SK-N-SH (cell line): ENCODE measurements around the gene TMEM147. TPM values are rescaled to one million over a fixed set of nuclear protein-coding genes. Genes with fewer than 3 reads are reported as not detected.

Experiments used
- CTCF ChIA-PET: fragments of 300-600, 350-600 bp; formaldehyde crosslinking; extraction: SDS; loops from one replicate; lab custom pipeline; 2021; lab: Yijun Ruan, JAX
- POLR2A ChIA-PET: fragments of 350-600 bp; sonication (Branson Sonifier 250); formaldehyde crosslinking; extraction: SDS; loops from one replicate; lab custom pipeline; 2020; ENCODE audit warnings: antibody characterized with exemption, inconsistent platforms; lab: Yijun Ruan, JAX
- DNase-seq: peaks from one replicate; pipeline ENCODE4 v3.0.0; 2012
- H2AFZ ChIP-seq: fragments of 200-600 bp; sonication (generic); 2 replicates; pipeline ENCODE4 v1.8.1; 2016; ENCODE audit warnings: antibody characterized with exemption, mild to moderate bottlenecking, low read depth
- H3F3A ChIP-seq: fragments of 200-600 bp; sonication (generic); replicated peaks from 2 replicates; pipeline ENCODE3; 2016; ENCODE audit warnings: antibody characterized with exemption, mild to moderate bottlenecking; ENCODE audit not compliant: insufficient read depth
- H3K27ac ChIP-seq, 2 experiments: fragments of 200-500 bp in 1 of 2; fragments of 200-600 bp in 1 of 2; sonication (Bioruptor generic) in 1 of 2; sonication (generic), shearing (Covaris generic) in 1 of 2; 2 replicates each; pipeline versions ENCODE4 v1.5.1 to v1.6.1; 2014 to 2016; ENCODE audit warnings: low read depth in 2 of 2, inconsistent platforms in 1 of 2, low read length in 1 of 2, mild to moderate bottlenecking in 1 of 2, mixed read lengths in 1 of 2
- H3K27me3 ChIP-seq: fragments of 200-600 bp; sonication (generic), shearing (Covaris generic); 2 replicates; pipeline ENCODE4 v1.6.1; 2016; ENCODE audit warnings: mixed run types; ENCODE audit not compliant: insufficient read depth
- H3K36me3 ChIP-seq, 2 experiments: fragments of 200-500 bp in 1 of 2; fragments of 200-600 bp in 1 of 2; sonication (Bioruptor generic) in 1 of 2; sonication (generic) in 1 of 2; replicated peaks in 1 of 2; 2 replicates each; pipeline versions ENCODE3 to v1.5.1; 2014 to 2016; ENCODE audit warnings: low read length in 1 of 2, mild to moderate bottlenecking in 1 of 2; ENCODE audit not compliant: insufficient read depth in 2 of 2, control insufficient read depth in 1 of 2
- H3K4me1 ChIP-seq, 2 experiments: fragments of 200-500 bp in 1 of 2; fragments of 200-600 bp in 1 of 2; sonication (Bioruptor generic) in 1 of 2; sonication (generic), shearing (Covaris generic) in 1 of 2; 2 replicates each; pipeline versions ENCODE4 v1.5.1 to v1.6.1; 2014 to 2016; ENCODE audit warnings: low read depth in 1 of 2, low read length in 1 of 2, mixed run types in 1 of 2; ENCODE audit not compliant: insufficient read depth in 2 of 2, control insufficient read depth in 1 of 2
- H3K4me2 ChIP-seq: fragments of 200-600 bp; sonication (generic), shearing (Covaris generic); 2 replicates; pipeline ENCODE4 v1.6.1; 2017; ENCODE audit warnings: mixed run types
- H3K4me3 ChIP-seq, 2 experiments: fragments of 200-500 bp in 1 of 2; fragments of 200-600 bp in 1 of 2; sonication (Bioruptor generic) in 1 of 2; sonication (generic), shearing (Covaris generic) in 1 of 2; 2 replicates each; pipeline versions ENCODE4 v1.5.1 to v1.8.1; 2014 to 2016; ENCODE audit warnings: low read depth in 2 of 2, inconsistent platforms in 1 of 2, low read length in 1 of 2, mild to moderate bottlenecking in 1 of 2, mixed read lengths in 1 of 2, moderate library complexity in 1 of 2
- H3K79me2 ChIP-seq: fragments of 200-600 bp; sonication (generic); 2 replicates; pipeline ENCODE4 v1.8.1; 2017; ENCODE audit warnings: mild to moderate bottlenecking; ENCODE audit not compliant: insufficient read depth
- H3K9ac ChIP-seq: fragments of 200-600 bp; sonication (generic); 2 replicates; pipeline ENCODE4 v1.6.1; 2017; ENCODE audit warnings: mixed run types
- H3K9me2 ChIP-seq: fragments of 200-600 bp; sonication (generic); 2 replicates; pipeline ENCODE4 v1.6.1; 2017; ENCODE audit warnings: mixed run types
- H3K9me3 ChIP-seq: fragments of 200-600 bp; sonication (generic); 2 replicates; pipeline ENCODE4 v1.6.1; 2017; ENCODE audit warnings: mixed run types, mild to moderate bottlenecking, moderate library complexity
- H4K20me1 ChIP-seq: fragments of 200-600 bp; sonication (generic); 2 replicates; pipeline ENCODE4 v1.6.1; 2017; ENCODE audit warnings: mild to moderate bottlenecking, mixed run types; ENCODE audit not compliant: insufficient read depth
- EZH2phosphoT487 ChIP-seq: fragments of 200-600 bp; sonication (generic); IDR thresholded peaks from 2 replicates; pipeline ENCODE4 v1.6.1; 2017; ENCODE audit warnings: low read depth, mixed run types, mild to moderate bottlenecking, antibody characterized with exemption, moderate library complexity, borderline replicate concordance
- NFIC ChIP-seq: IDR thresholded peaks from 2 replicates; pipeline ENCODE4 v1.4.0; 2012; ENCODE audit warnings: borderline replicate concordance
- RAD21 ChIP-seq: IDR thresholded peaks from 2 replicates; pipeline ENCODE4 v1.6.1; 2012; ENCODE audit warnings: mild to moderate bottlenecking, low read length
- YY1 ChIP-seq: IDR thresholded peaks from 2 replicates; pipeline ENCODE4 v1.4.0; 2012; ENCODE audit warnings: low read depth, mild to moderate bottlenecking
- WGBS: methylation state at CpG from one replicate; pipeline ENCODE4 v1.1.6; 2017; ENCODE audit warnings: low lambda C conversion rate; 5-methylcytosine and 5-hydroxymethylcytosine counted together
- polyA plus RNA-seq, 3 experiments: library from polyadenylated mRNA; depleted of rRNA; stranded (reverse); fragments of >200 nt; gene quantifications; 2 replicates each; pipeline ENCODE4 v1.2.3, GENCODE V29; 2012
- TF ChIP-seq, protein P1 (sequence below): IDR thresholded peaks from 2 replicates; pipeline ENCODE4 v1.4.0; 2012; ENCODE audit warnings: low read depth, borderline replicate concordance
- TF ChIP-seq, protein P2 (sequence below): fragments of 150-350 bp; IDR thresholded peaks from 2 replicates; pipeline ENCODE4 v1.6.1; 2017; ENCODE audit warnings: antibody characterized with exemption, low read length, low read depth, borderline replicate concordance
- TF ChIP-seq, protein P3 (sequence below): IDR thresholded peaks from 2 replicates; pipeline ENCODE4 v1.4.0; 2012; ENCODE audit warnings: low read depth, borderline replicate concordance

The TMEM147 gene
- polyA plus RNA-seq, 1 of the 3 experiments (the other 2 are of a cell fraction): 202 TPM

DNA sequence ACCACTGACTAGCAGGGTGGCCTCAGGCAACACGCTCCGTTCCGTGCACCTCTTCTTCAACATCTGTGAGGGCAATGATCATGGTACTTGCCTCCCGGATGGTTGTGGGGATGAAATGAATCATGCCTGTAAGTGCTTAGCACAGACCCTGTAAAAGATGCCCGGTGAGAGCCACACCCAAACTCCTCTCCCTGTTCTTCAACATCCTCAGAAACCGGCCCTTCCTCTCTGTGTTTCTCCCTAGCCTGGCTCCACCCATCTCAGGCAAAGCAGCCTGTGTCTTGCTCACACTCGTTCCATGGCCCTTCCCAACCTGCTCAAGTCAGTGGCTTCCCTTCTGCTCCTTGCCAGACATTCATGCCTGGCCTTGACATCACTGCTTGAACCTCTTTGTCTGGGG, 26.1 kb upstream of the TMEM147 start:
- Histone ChIP-seq H3K9me2 (no peaks in the 10 kb centered on the region), H3K4me1 (no peaks in the 10 kb centered on the region), H3K27ac (no peak overlapping the region), H4K20me1 (no peaks in the 10 kb centered on the region), H3K9ac (no peak overlapping the region), H3K27me3 (peaks cover 4% of the 10 kb centered on the region), H3K4me3 (no peak overlapping the region), H3K4me2 (no peak overlapping the region), H3K9me3 (no peaks in the 10 kb centered on the region)
- ChIA-PET CTCF (interaction anchor here (1.3 to 1.9 kb wide), 3 partner anchors 9 to 24 kb away, joined by 3 to 12 read pairs (median 6); no protein-coding TSS in a partner anchor), POLR2A (no interaction called here)
- 27% methylated on average over 7 of the region's 7 CpGs for WGBS
- no peak for DNase-seq
- TF ChIP-seq, protein P1, sequence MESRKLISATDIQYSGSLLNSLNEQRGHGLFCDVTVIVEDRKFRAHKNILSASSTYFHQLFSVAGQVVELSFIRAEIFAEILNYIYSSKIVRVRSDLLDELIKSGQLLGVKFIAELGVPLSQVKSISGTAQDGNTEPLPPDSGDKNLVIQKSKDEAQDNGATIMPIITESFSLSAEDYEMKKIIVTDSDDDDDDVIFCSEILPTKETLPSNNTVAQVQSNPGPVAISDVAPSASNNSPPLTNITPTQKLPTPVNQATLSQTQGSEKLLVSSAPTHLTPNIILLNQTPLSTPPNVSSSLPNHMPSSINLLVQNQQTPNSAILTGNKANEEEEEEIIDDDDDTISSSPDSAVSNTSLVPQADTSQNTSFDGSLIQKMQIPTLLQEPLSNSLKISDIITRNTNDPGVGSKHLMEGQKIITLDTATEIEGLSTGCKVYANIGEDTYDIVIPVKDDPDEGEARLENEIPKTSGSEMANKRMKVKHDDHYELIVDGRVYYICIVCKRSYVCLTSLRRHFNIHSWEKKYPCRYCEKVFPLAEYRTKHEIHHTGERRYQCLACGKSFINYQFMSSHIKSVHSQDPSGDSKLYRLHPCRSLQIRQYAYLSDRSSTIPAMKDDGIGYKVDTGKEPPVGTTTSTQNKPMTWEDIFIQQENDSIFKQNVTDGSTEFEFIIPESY: no peak
- TF ChIP-seq, protein P2, sequence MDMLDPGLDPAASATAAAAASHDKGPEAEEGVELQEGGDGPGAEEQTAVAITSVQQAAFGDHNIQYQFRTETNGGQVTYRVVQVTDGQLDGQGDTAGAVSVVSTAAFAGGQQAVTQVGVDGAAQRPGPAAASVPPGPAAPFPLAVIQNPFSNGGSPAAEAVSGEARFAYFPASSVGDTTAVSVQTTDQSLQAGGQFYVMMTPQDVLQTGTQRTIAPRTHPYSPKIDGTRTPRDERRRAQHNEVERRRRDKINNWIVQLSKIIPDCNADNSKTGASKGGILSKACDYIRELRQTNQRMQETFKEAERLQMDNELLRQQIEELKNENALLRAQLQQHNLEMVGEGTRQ: no peak
- no peak for TF ChIP-seq YY1
- TF ChIP-seq EZH2phosphoT487: no peak
- TF ChIP-seq NFIC: no peak
- no peak for TF ChIP-seq RAD21
- TF ChIP-seq, all 33 proteins: peak for 0
- Histone ChIP-seq H3K79me2 (no peaks in the 10 kb centered on the region), H3K36me3 (no peaks in the 10 kb centered on the region), H3F3A (no peaks in the 10 kb centered on the region), H2AFZ (no peak overlapping the region; the same call in 1 of the 2 replicates)

GRCh38 chr19:35521124-35521743, 24.2 kb upstream of the TMEM147 start:
- Histone ChIP-seq H3K27me3 (peaks cover 19% of the 10 kb centered on the region), H3K4me3 (no peak overlapping the region), H2AFZ (no peak overlapping the region), H3K4me1 (no peaks in the 10 kb centered on the region), H3K4me2 (no peak overlapping the region), H3K79me2 (no peaks in the 10 kb centered on the region), H3K27ac (no peak overlapping the region), H3K36me3 (no peaks in the 10 kb centered on the region), H4K20me1 (no peaks in the 10 kb centered on the region), H3K9me2 (no peaks in the 10 kb centered on the region), H3F3A (no peaks in the 10 kb centered on the region), H3K9ac (no peak overlapping the region), H3K9me3 (no peaks in the 10 kb centered on the region)
- no peak for DNase-seq
- ChIA-PET POLR2A (interaction anchor here (0.8 kb wide), 1 partner anchor 11 kb away, joined by 4 read pairs; no protein-coding TSS in a partner anchor), CTCF (interaction anchor here (1.9 to 3.0 kb wide), 3 partner anchors 11 to 26 kb away, joined by 6 to 17 read pairs (median 12); no protein-coding TSS in a partner anchor)
- WGBS: 60% methylated on average over 16 of the region's 16 CpGs
- TF ChIP-seq, protein P3, sequence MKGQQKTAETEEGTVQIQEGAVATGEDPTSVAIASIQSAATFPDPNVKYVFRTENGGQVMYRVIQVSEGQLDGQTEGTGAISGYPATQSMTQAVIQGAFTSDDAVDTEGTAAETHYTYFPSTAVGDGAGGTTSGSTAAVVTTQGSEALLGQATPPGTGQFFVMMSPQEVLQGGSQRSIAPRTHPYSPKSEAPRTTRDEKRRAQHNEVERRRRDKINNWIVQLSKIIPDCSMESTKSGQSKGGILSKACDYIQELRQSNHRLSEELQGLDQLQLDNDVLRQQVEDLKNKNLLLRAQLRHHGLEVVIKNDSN: no peak
- no peak for TF ChIP-seq YY1
